Psoas muscle (tissue), 8 donors: ENCODE results near the gene DDX5. TPM values are rescaled to one million over a fixed set of nuclear protein-coding genes. Genes with fewer than 3 reads are reported as not detected.

Experiments
- ATAC-seq, 4 donors: fragments of 200-7000 bp; cut with Tn5 transposase; one replicate each; pipeline ENCODE4 v1.9.1; 2020; ENCODE audit warnings: moderate library complexity in 3 of 4, mild to moderate bottlenecking in 2 of 4
- DNase-seq, 2 donors: peaks; one replicate each; pipeline ENCODE4 v3.0.0-alpha.2; 2020
- H3K27ac ChIP-seq: fragments of 200-600 bp; one replicate; pipeline ENCODE4 v1.8.0; 2022
- H3K27me3 ChIP-seq, 3 donors: fragments of 200-600 bp in 1 of 3; one replicate each; pipeline versions ENCODE4 v1.6.1 to v1.8.0; 2013 to 2022; ENCODE audit warnings: low read length in 2 of 3, mild to moderate bottlenecking in 2 of 3, moderate library complexity in 1 of 3; ENCODE audit not compliant: insufficient read depth in 3 of 3
- H3K36me3 ChIP-seq, 2 donors: fragments of 200-600 bp in 1 of 2; one replicate each; pipeline versions ENCODE4 v1.6.1 to v1.8.0; 2013 to 2022; ENCODE audit warnings: low read depth in 1 of 2, mild to moderate bottlenecking in 1 of 2, moderate library complexity in 1 of 2; ENCODE audit not compliant: insufficient read depth in 1 of 2
- H3K4me1 ChIP-seq: fragments of 200-600 bp; one replicate; pipeline ENCODE4 v1.8.0; 2022
- H3K4me3 ChIP-seq: fragments of 200-600 bp; one replicate; pipeline ENCODE4 v1.8.0; 2022; ENCODE audit warnings: mild to moderate bottlenecking
- H3K9me3 ChIP-seq: fragments of 200-600 bp; one replicate; pipeline ENCODE4 v1.8.0; 2022
- CTCF ChIP-seq: fragments of 200-600 bp; IDR thresholded peaks from one replicate; pipeline ENCODE4 v1.8.0; 2022; ENCODE audit warnings: antibody characterized with exemption
- WGBS, 3 donors: extraction: QIAGEN DNeasy Blood & Tissue Kit; methylation state at CpG; one replicate each; pipeline versions ENCODE4 v1.1.6 to v1.1.7; 2013; 5-methylcytosine and 5-hydroxymethylcytosine counted together
- intact Hi-C, 2 donors: fragments of 100-400 bp; cut with DNase I; formaldehyde crosslinking; loops; one replicate each; pipeline versions ENCODE4 v1.11.0 to v1.14.2; 2022
- polyA plus RNA-seq, 3 donors: library from polyadenylated mRNA; stranded (reverse); fragments of 200-250 nt; gene quantifications; one replicate each; pipeline ENCODE4 v1.2.3, GENCODE V29; 2013
- total RNA-seq, 4 donors: library from RNA; stranded (reverse); fragmentation: NEBNext Ultra II Directional in 2 of 4; extraction: Animal tissue kit (Norgen Biotek cat#: 25700) in 2 of 4; gene quantifications; one replicate each; pipeline versions ENCODE4 v1.2.1 to v1.2.4, GENCODE V29; 2021 to 2023
- donor health status: healthy with polysubstance abuse.
- donor health status: DM: no; HTN: no; CAD: no; lungs with moderate emphysema.
- donor health status: Bipolar disorder and iron deficiency.
- donor health status: healthy.
- donor health status: DM: yes; HTN: yes; CAD: no.
- donor health status: DM: no; HTN: no; CAD: no.
- donor health status: DM: no; HTN: no; CAD: no.
- donor health status: DM: yes; HTN: yes; CAD: no.

Gene DDX5
- total and polyA plus RNA-seq, 7 donors, result 122 to 497 (median 272) TPM

- Histone ChIP-seq H3K36me3 (peaks cover 4 to 65% of the 10 kb centered on the region in 2 donors), H3K4me3 (no peak overlapping the region), H3K27me3 (no peaks in the 10 kb centered on the region), H3K27ac (no peak overlapping the region), H3K9me3 (no peaks in the 10 kb centered on the region), H3K4me1 (peaks cover 25% of the 10 kb centered on the region)
- 72 to 85% (median 75%) methylated on average over 6 of the region's 6 CpGs for WGBS, 3 donors
- TF ChIP-seq CTCF, result no peak
- intact Hi-C loops, result loop anchor here in 1 of 2 donors (5.0 kb wide), 2 partner anchors 87 to 682 kb away; partner anchors contain the start of genes FTSJ3 and PSMC5
- ATAC-seq, result no peak
- DNase-seq, result no peak
Observed at GRCh38 chr17:64509179-64509578, 3.1 kb upstream of the DDX5 start.

- ATAC-seq, result no peak
- WGBS, 3 donors, result 81 to 88% (median 81%) methylated on average over 2 of the region's 2 CpGs
- DNase-seq, result no peak
- Histone ChIP-seq H3K4me1 (peaks cover 30% of the 10 kb centered on the region), H3K27me3 (no peaks in the 10 kb centered on the region), H3K4me3 (peak overlapping the region; percentile 97), H3K36me3 (peaks cover 4 to 65% of the 10 kb centered on the region in 2 donors), H3K9me3 (no peaks in the 10 kb centered on the region), H3K27ac (no peak overlapping the region)
- intact Hi-C loops, result loop anchor here in 1 of 2 donors (5.0 kb wide), 2 partner anchors 86 to 681 kb away; partner anchors contain the start of genes FTSJ3 and PSMC5
- no peak for TF ChIP-seq CTCF
Observed at GRCh38 chr17:64508683-64509082, 2.6 kb upstream of the DDX5 start.

- no peaks in the 10 kb centered on the region for H3K27me3 ChIP-seq
- 0% methylated on average over 13 of the region's 13 CpGs for WGBS, 3 donors
- peak overlapping the region; percentile 97 for H3K4me3 ChIP-seq
- H3K36me3 ChIP-seq, result peaks cover 10 to 65% of the 10 kb centered on the region in 2 donors
- ATAC-seq, result peak; percentile 2 to 26 (median 16)
- peaks cover 42% of the 10 kb centered on the region for H3K4me1 ChIP-seq
- no peaks in the 10 kb centered on the region for H3K9me3 ChIP-seq
- H3K27ac ChIP-seq, result peak overlapping the region; percentile 100
- TF ChIP-seq CTCF, result peak; percentile 50
- DNase-seq, result peak in 1 of 2 donors; percentile 19
- intact Hi-C loops, result loop anchor here in 1 of 2 donors (5.0 kb wide), 2 partner anchors 85 to 680 kb away; partner anchors contain the start of genes FTSJ3 and PSMC5
Observed at GRCh38 chr17:64507413-64507782, 1.3 kb upstream of the DDX5 start.

GRCh38 chr17:64506576-64507412, 705 bp upstream of the DDX5 start, which contains the start of gene CEP95:
Gene CEP95 (plus strand): TSS chr17:64506977. CDS start chr17:64507098, 121 bp downstream.
- Histone ChIP-seq H3K9me3 (no peaks in the 10 kb centered on the region), H3K36me3 (peaks cover 16 to 65% of the 10 kb centered on the region in 2 donors), H3K27ac (peak within 1 kb of the TSS; percentile 100), H3K4me1 (peaks cover 48% of the 10 kb centered on the region), H3K4me3 (peak within 1 kb of the TSS; percentile 97), H3K27me3 (no peaks in the 10 kb centered on the region)
- WGBS, 3 donors, result 0% methylated on average over 77 of the region's 77 CpGs
- DNase-seq, result peak; percentile 96 to 98
- TF ChIP-seq CTCF, result no peak
- peak; percentile 81 to 84 (median 84) for ATAC-seq
- intact Hi-C loops, result loop anchor here in 1 of 2 donors (5.0 kb wide), 2 partner anchors 84 to 679 kb away; partner anchors contain the start of genes FTSJ3 and PSMC5
